Activated CD4-positive, CD25-positive, alpha-beta regulatory T cell (primary cell): ENCODE data around the gene NDUFS8.

Source experiments
- DNase-seq, 4 experiments: peaks; one replicate each; lab custom pipeline; 2025; lab: John Stamatoyannopoulos, UW

The NDUFS8 gene

DNA sequence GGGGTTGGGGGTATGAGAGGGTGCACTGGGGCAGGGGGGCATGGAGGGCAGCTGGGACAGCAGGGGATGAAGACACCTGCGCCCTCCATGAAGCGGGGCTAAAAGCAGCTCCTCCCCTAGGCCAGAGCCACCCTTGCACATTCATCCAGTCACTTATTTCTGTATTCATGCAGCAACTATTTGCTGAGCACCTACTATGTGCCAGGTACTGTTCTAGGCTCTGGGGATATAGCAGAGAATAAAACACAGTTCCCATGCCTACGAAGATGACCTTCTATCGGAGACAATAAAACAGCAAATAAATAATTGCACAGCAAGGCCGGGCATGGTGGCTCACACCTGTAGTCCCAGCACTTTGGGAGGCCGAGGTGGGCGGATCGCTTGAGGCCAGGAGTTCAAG lies 15.0 kb upstream of the NDUFS8 start:
- no peak for DNase-seq

DNA sequence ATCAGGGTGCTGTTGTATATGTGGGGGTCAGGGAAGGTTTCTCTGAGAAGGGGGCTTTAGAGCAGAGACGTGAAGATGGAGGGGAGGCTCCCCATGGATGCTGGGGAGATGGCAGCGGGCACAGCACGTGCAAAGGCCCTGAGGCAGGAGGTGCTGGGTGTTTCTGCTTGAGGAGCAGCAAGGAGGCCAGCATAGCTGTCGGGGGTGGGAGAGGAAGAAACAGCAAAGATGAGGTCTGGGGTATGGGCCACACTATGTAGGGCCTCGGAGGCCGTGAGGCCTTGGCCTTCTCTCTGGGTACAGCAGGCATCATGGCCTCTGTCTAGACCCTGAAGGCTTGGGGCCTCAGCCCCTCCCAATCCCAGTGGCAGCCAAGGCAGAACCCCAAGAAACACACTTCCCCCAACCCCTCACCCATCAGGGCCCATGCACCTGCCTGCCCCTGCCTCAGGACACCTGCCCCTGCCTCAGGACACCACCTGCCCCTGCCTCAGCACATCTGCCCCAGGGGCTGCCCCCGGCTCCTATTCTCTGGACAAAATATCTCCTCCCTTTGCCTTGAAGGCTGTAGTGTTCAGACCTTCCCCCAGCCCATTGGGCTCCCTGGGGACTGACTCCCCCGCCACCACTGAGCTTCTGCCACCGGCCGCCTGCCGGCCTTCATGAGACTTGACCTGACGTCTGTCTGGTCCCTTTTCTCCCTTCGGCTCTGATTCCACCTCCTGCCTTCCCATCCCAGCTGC lies 14.1 kb upstream of the NDUFS8 start:
- no peak for DNase-seq

GRCh38 chr11:68016904-68017817 lies 13.3 kb upstream of the NDUFS8 start:
- DNase-seq, result no peak

DNA sequence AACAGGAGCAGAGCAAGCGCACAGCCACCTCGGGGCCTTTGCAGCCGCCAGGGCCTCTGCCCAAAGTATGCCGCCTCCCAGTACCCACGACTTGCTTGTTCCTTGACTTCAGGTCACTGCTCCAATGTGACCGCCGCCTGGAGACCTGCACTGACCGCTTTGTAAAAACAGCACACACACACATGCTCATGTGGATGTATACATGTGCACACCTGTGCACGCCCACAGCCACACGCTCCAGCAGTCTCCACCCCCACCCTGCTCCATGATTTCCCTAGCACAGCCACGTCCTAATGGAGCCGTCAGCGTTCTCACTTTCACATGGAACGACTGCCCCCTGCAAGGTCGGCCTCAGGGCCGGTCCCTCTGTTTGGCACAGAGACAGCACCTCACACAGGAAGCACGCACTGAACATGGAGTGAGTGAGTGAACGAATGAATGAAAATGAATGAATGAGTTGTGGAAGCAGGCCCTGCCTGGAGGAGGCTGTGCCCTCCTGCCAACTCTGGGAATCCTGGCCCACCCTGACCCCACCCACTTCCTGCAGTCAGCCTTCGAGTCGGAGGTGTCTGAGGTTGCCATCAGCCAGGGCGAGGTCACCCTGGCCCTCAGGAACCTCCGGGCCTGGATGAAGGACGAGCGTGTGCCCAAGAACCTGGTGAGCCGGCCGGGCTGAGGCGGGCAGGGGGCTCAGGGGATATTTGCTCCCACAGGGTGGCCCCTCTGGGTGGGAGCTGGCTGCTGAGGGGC lies 12.3 kb upstream of the NDUFS8 start:
- no peak for DNase-seq

- no peak for DNase-seq
Observed at GRCh38 chr11:68018730-68019190, 11.7 kb upstream of the NDUFS8 start.

DNA sequence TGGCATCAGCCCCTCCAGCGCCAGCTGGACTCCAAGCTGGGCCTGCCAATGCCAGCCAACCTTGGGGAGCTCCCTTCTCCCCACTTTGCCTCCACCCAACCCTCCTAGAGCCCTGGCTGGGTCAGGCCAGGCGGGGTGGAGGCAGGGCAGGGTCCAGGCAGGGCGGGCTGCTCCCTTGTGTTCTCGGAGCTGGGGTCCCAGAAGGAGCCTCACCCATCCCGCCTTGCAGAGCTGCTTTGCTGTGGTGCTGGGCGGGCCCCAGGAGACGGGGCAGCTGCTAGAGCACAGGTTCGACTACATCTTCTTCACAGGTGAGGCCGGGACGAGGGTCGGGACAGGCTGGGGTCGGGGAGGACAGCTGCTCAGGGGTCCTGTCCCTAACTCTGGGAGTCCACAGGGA lies 11.0 kb upstream of the NDUFS8 start:
- no peak for DNase-seq

DNA sequence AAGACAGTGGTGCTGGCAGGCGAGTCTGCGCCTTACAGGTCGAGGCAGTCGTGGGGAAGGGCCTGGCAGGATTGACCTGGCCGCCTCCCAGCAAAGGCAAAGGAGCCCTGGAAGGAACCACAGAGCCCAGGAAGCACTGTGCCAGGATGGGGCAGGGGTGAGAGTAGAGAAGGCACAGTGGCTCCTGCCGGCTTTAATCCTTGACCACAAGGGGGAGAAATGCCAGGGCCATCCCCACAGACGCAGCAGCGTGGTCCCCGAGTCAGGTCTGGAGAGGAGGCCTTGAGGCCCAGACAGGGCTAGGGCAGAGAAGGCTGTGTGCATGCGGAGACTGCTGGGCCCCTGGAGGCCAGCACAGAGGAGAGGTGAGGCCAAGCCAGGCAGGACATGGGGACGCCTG lies 9.9 kb upstream of the NDUFS8 start:
- no peak for DNase-seq

DNA sequence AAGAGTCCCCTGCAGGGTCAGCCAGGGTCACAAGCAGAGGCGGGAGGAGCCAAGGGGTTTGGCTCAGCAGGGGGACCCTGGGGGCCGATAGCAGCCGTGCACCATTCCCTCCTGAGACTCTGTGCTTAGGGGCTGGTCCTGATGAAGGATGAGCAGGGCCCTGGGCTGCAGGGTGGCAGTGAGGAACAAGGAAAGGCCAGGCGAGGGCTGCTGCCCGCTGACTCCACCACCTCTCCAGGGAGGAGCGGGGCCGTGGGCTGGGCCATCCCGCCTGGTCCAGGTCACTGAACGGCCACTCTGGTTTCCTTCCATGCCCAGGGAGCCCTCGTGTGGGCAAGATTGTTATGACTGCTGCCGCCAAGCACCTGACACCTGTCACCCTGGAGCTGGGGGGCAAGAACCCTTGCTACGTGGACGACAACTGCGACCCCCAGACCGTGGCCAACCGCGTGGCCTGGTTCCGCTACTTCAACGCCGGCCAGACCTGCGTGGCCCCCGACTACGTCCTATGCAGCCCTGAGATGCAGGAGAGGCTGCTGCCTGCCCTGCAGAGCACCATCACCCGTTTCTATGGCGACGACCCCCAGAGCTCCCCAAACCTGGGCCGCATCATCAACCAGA lies 9.2 kb upstream of the NDUFS8 start:
- no peak for DNase-seq

GRCh38 chr11:68022531-68022930 lies 8.0 kb upstream of the NDUFS8 start:
- DNase-seq, result no peak

GRCh38 chr11:68024508-68024907 lies 6.0 kb upstream of the NDUFS8 start:
- DNase-seq, result no peak

- DNase-seq, result no peak
Observed at GRCh38 chr11:68025047-68025446, 5.4 kb upstream of the NDUFS8 start.

GRCh38 chr11:68026391-68027105 lies 3.9 kb upstream of the NDUFS8 start:
- DNase-seq, result no peak

DNA sequence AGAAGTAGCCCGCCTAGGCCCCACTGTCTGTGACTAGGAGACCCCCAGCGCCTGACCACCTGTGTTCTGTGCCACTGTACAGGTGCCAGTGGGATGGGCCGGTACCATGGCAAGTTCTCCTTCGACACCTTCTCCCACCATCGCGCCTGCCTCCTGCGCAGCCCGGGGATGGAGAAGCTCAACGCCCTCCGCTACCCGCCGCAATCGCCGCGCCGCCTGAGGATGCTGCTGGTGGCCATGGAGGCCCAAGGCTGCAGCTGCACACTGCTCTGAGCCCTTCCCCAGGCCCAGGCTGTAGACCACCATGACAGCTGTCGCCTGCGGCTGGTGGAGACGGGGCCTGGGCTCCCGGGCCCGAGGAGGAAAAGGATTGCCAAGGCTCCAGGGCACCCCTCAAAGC lies 2.8 kb upstream of the NDUFS8 start:
- DNase-seq, result no peak

DNA sequence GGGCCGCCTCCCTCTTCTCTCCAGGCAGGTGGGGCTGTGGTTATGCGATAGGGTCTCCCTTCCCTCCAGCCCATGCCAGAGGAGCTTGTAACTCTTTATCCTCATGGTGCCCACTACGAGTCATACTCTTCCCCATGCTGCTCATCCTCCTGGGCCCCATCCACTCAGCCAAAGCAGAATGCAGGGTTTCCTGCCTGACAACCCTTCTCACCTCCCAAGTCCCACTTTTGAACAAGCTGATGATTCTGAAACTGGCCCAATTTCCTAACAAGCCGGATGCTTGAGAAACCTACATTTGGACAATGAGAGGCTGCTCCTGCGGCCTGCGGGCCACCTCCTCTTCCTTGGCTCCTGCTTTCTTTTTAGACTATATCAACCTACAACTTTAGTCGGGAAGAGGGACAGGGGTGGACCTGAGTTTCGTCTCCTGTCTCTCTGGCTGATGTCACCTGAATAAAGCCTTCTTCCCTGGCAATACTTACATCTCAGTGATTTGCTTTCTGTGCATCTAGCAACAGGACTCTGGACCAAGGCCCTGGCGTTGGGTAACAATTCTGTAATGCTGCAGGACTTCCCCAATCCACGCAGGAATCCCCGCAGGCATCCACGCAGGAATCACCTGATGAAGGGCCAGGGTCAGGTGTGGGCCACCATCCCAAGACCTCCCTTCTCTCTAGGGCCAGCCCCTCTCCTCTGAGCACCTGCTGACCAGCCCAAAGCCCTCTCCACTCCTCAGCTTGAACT lies 1.5 kb upstream of the NDUFS8 start:
- DNase-seq, result no peak

DNA sequence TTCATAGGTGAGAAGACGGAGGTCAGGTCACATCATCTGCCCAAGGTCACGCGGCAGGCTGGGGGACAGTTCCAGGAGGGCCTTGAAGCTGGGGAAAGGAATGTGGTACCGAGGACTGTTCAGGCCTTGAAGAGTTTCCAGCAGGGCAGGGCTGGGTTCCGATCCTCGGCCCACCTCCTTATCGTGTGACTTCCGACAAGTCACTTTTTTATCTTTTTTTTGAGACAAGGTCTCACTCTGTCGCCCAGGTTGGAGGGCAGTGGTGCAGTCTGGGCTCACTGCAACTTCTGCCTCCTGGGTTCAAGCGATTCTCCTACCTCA lies 623 bp downstream of the NDUFS8 start:
- DNase-seq, result no peak

DNA sequence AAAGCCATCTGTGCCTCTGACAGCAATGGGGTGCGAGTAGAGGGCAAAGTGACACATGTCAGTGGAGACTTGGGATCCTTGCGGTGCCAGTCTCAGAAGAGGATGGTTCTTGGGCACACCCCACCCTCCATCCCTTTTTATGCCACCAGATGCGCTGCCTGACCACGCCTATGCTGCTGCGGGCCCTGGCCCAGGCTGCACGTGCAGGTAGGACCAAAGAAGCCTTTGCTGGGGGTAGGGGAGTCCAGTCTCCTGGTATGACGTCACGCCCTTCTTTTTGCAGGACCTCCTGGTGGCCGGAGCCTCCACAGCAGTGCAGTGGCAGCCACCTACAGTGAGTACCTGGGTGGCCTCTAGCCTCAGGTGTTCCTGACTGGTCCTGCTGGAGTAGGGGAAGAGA lies 1.5 kb downstream of the NDUFS8 start:
- no peak for DNase-seq

- DNase-seq, result no peak
Observed at GRCh38 chr11:68032997-68033707, 2.7 kb downstream of the NDUFS8 start.

DNA sequence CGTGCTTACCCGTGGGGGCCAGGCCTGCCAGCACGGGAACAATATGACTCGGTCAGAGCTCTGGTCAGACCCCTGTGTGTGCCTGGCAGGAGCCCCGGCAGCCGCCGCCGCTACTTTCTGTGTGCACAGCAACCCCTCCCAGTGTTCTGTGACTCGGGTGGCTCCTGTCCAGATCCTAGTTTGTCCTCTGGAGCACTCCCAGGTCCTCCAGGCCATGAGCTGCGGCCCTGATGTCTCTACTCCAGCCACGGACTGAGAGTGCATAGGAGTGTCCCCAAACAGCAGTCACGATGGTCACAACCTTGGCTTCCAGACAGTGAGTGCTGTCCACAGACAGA lies 3.2 kb downstream of the NDUFS8 start:
- no peak for DNase-seq

GRCh38 chr11:68035266-68035876 lies 4.9 kb downstream of the NDUFS8 start:
- no peak for DNase-seq
